BLaER1 (cell line): ENCODE results near the gene TRIM49C.
"Not testable (repeated sequence)": the region's sequence is repeated elsewhere in the genome, so short reads cannot be mapped to it uniquely, and the experiment has no call there.

Experiments used
- H3K27ac ChIP-seq: shearing (Covaris generic); formaldehyde crosslinking; 2 replicates; pipeline ENCODE4 v1.8.1; 2022
- H3K27me3 ChIP-seq: shearing (Covaris generic); formaldehyde crosslinking; 2 replicates; pipeline ENCODE4 v1.8.1; 2022
- H3K36me3 ChIP-seq: shearing (Covaris generic); formaldehyde crosslinking; 2 replicates; pipeline ENCODE4 v1.8.1; 2022
- H3K4me1 ChIP-seq: shearing (Covaris generic); formaldehyde crosslinking; 2 replicates; pipeline ENCODE4 v1.8.1; 2022
- H3K4me2 ChIP-seq: shearing (Covaris generic); formaldehyde crosslinking; 2 replicates; pipeline ENCODE4 v1.8.1; 2022
- H3K4me3 ChIP-seq: shearing (Covaris generic); formaldehyde crosslinking; 2 replicates; pipeline ENCODE4 v1.8.1; 2022
- H3K9ac ChIP-seq: shearing (Covaris generic); formaldehyde crosslinking; 2 replicates; pipeline ENCODE4 v1.8.1; 2022
- H3K9me3 ChIP-seq: shearing (Covaris generic); formaldehyde crosslinking; 2 replicates; pipeline ENCODE4 v1.8.1; 2022
- H4K20me1 ChIP-seq: shearing (Covaris generic); formaldehyde crosslinking; 2 replicates; pipeline ENCODE4 v1.8.1; 2022

TRIM49C gene, protein sequence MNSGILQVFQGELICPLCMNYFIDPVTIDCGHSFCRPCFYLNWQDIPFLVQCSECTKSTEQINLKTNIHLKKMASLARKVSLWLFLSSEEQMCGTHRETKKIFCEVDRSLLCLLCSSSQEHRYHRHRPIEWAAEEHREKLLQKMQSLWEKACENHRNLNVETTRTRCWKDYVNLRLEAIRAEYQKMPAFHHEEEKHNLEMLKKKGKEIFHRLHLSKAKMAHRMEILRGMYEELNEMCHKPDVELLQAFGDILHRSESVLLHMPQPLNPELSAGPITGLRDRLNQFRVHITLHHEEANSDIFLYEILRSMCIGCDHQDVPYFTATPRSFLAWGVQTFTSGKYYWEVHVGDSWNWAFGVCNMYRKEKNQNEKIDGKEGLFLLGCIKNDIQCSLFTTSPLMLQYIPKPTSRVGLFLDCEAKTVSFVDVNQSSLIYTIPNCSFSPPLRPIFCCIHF

DNA sequence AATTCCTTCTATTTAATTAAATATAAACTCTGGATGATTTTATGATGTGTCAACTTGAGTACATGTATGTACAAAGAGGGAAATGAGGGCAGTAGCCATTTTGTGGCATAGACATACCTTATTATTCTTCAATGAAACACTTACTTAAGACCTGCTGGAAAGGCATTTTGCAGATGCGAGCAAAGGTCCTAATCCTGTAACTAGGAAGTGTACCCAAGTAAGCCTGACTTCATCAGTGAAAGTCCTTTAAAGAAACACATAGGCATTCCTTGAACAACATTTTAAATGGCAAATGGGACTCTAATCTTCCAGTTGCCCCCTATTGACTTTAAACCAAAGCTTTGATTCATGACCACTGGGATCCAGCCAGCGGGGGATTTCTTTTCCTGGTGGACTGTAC lies at the start of gene TRIM49C:
TSS of gene TRIM49C (plus strand) at position 301 of the 400 bp plus-strand sequence. CDS start 4,106 bp downstream, outside the sequence.
- H3K9ac ChIP-seq, H4K20me1 ChIP-seq, H3K9me3 ChIP-seq, H3K4me1 ChIP-seq, H3K27me3 ChIP-seq, H3K4me2 ChIP-seq, H3K36me3 ChIP-seq, H3K27ac ChIP-seq, H3K4me3 ChIP-seq: not testable (repeated sequence)

- not testable (repeated sequence) for H3K4me1 ChIP-seq, H4K20me1 ChIP-seq, H3K9me3 ChIP-seq, H3K27me3 ChIP-seq, H3K4me3 ChIP-seq, H3K9ac ChIP-seq, H3K4me2 ChIP-seq, H3K36me3 ChIP-seq, H3K27ac ChIP-seq
These were observed 6.7 kb upstream of the TRIM49C start for GRCh38 chr11:90024184-90024583.

- H3K27ac ChIP-seq, H3K4me1 ChIP-seq, H3K9ac ChIP-seq, H3K27me3 ChIP-seq, H3K4me2 ChIP-seq, H3K4me3 ChIP-seq, H3K36me3 ChIP-seq, H4K20me1 ChIP-seq, H3K9me3 ChIP-seq: not testable (repeated sequence)
These were observed 20.8 kb downstream of the TRIM49C start for GRCh38 chr11:90051591-90052209.

GRCh38 chr11:90052311-90052710 lies 21.4 kb downstream of the TRIM49C start:
- not testable (repeated sequence) for H3K9ac ChIP-seq, H3K36me3 ChIP-seq, H4K20me1 ChIP-seq, H3K27me3 ChIP-seq, H3K27ac ChIP-seq, H3K4me1 ChIP-seq, H3K9me3 ChIP-seq, H3K4me3 ChIP-seq, H3K4me2 ChIP-seq

GRCh38 chr11:90053545-90053944 lies 22.6 kb downstream of the TRIM49C start:
- not testable (repeated sequence) for H3K36me3 ChIP-seq, H3K9ac ChIP-seq, H3K27me3 ChIP-seq, H4K20me1 ChIP-seq, H3K4me1 ChIP-seq, H3K4me2 ChIP-seq, H3K27ac ChIP-seq, H3K4me3 ChIP-seq, H3K9me3 ChIP-seq

DNA sequence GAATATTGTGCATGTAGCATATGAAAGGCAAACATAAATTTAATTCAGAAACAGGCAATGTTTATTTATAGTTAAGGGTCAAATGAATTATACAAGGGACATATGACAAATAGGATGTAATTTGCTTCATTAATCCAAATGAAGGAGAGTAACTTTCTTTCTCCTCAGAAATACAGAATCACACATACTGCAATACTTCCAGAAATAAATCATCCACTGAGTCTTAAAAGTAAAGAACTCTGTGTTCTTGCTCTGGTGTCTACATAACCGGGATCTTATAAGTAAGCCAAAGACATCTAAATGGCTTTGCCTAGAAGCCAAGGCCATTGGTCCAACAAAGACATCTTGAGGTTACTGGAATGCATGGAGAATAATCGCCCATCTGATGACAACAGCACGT lies 54.7 kb downstream of the TRIM49C start, which contains the start of gene UBTFL1:
TSS of gene UBTFL1 (plus strand) at position 301 of the 400 bp plus-strand sequence. CDS start at position 301, 0 bp downstream.
- H4K20me1 ChIP-seq, H3K27ac ChIP-seq, H3K36me3 ChIP-seq, H3K9ac ChIP-seq, H3K4me2 ChIP-seq, H3K4me3 ChIP-seq, H3K9me3 ChIP-seq, H3K27me3 ChIP-seq, H3K4me1 ChIP-seq: not testable (repeated sequence)

- H3K9me3 ChIP-seq, H3K4me1 ChIP-seq, H4K20me1 ChIP-seq, H3K4me2 ChIP-seq, H3K27ac ChIP-seq, H3K36me3 ChIP-seq, H3K9ac ChIP-seq, H3K27me3 ChIP-seq, H3K4me3 ChIP-seq: not testable (repeated sequence)
These were observed 57.8 kb downstream of the TRIM49C start for GRCh38 chr11:90088731-90089130.
